HG03175 (cell line): Measurements from ENCODE around the gene PML.
"Not testable (repeated sequence)": the region's sequence is repeated elsewhere in the genome, so short reads cannot be mapped to it uniquely, and the experiment has no call there.

ENCODE experiments used
- ATAC-seq: cut with Tn5 transposase; IDR thresholded peaks from one replicate; pipeline ENCODE4 v1.9.1; 2021; ENCODE audit warnings: mild to moderate bottlenecking, moderate library complexity; ENCODE audit not compliant: unreplicated experiment

Gene PML

GRCh38 chr15:74053517-74053916, 59.0 kb downstream of the PML start:
- ATAC-seq: no peak

DNA sequence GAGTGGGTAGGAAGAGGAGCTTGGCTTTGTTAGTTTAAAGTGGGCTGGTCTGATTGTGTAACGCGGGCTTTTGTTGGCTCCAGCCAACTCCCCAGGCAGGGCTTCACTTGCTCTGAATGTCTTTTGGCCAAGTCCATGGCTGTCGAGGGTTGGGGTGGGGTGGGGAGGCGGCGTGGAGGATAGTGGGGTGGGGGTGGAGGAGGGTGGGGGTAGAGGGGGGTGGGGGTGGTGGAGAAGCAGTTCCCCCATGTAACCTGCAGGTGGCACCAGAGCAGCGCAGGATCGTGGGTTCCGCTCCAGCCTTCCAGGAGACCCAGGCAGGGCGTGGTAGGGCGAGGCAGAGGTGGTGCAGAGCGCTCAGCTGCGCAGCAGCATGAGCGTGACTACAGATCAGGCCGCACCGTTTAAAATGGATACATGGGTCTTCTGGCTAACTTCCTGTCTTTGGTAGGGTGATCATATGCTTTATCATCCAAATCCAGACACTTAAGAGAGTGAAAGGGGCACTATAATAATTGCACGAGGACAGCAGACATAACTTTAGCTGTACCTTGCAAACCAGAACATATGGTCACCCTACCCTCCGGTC, 59.5 kb downstream of the PML start:
- no peak for ATAC-seq

- ATAC-seq: no peak
These were observed 61.3 kb downstream of the PML start for GRCh38 chr15:74055804-74056203.

- not testable (repeated sequence) for ATAC-seq
These were observed 61.8 kb downstream of the PML start for GRCh38 chr15:74056330-74056729.

GRCh38 chr15:74059050-74059833, 64.7 kb downstream of the PML start:
- ATAC-seq: not testable (repeated sequence)

DNA sequence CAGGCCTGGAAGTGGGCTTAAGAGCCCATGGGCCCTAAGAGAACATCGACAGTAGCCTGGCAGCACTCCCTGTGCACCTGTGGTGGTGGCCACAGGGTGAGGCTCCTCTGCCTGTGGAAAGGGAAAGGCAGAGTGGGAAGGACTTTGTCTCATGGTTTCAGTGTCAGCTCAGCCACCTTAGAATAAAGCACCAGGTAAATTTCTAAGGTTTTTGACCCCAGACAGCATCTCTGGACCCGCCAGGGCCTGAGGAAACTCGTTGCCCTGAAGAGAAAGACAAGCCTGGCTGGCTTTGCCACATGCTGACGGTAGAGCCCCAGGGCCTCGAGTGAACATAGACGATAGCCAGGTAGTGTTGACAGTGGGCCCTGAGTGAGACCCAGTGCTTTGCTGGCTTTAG, 65.7 kb downstream of the PML start:
- no peak for ATAC-seq

DNA sequence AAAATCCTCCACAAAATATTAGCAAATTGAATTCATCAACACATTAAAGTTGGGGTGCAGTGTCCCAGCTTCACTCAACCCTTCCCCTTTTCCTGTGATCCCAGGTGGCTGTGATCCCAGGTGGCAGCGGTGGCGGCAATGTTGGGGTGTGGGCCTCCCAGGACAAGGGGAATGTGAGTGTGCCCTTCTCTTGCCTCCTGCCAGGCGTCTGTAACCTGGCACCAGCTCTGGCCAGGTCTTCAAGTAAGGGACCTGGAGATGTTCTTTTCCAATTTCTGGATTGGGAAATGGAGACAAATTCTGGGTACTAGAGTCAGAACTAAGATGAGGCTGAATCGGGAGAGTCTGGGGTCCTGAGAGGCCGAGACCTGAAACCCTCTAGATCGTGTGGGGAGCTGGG, 67.7 kb downstream of the PML start:
- ATAC-seq: no peak

- ATAC-seq: no peak
These were observed 68.2 kb downstream of the PML start for GRCh38 chr15:74062671-74063070.

- not testable (repeated sequence) for ATAC-seq
These were observed 69.1 kb downstream of the PML start for GRCh38 chr15:74063425-74064146.

DNA sequence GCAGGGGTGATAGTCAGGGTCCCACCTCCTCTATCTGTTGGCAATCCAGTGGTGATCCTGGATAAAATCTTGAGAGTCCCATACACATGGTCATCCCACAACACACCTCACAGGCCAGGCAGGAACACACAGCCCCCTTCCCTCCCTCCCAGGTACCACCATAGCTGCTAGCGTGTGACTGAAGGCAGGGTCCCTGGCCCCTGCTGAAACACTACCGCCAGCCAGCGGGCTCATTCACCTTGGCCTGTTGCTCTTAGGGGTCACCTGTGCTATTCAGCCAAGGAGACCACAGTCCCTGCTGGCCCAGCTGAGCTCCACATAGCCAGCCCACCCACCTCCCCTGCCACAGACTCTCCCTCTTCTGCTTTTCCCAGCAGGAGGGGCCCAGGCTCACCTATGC, 69.7 kb downstream of the PML start:
- ATAC-seq: not testable (repeated sequence)

DNA sequence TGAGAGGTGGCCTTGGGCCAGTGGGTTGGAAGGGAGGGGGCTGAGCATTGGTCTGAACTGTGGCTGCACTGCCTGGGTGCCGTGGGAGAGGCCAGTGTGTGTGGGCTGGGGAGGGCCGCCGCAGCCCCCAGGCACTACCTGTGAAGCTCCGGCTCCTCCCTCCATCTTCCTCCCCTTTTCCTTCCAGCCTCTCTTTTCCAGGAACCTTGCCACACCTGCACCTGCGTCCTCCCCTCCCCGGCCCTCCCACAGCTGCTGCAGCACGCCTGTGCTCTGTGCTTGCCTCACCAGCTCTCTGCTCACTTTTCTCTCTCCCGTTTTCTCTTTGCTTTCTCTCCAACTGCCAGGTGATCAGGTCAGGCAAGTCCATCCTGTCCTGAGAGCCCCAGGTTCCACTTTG, 70.3 kb downstream of the PML start:
- not testable (repeated sequence) for ATAC-seq

DNA sequence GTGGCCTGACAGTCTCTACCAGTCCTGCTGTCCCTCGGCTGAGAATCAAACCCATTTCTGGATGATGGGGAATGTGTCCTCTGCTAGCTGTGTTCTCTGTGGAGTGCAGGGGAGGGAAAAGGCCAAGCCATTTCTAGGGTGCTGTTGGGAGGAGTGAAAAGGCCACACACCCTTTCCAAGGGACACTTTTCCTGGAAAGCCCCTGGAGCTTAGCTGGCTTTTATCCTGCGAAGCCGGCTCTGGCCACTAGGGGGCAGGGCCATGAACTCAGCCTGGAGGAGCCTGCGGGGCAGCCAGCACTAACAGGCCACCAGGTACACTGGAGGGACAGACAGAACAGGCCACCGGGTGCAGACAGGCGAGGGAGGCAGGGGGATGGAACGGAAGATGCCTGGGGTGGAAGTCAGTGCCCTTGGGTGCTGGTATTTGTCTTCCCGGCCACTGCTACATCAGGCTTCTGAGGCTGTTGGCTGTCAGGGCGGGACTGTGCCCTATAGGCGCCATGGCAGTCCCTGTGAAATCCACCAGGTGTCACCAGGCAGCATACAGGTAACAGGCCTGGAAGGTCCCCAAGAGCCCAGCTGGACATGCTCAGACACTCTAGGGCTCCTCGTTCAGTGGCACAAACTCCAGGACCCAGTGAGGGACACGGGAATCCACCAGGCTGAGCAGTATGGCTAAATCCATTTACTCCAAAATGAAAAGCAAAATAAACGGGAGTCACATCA, 71.3 kb downstream of the PML start:
- peak; percentile 74 for ATAC-seq

DNA sequence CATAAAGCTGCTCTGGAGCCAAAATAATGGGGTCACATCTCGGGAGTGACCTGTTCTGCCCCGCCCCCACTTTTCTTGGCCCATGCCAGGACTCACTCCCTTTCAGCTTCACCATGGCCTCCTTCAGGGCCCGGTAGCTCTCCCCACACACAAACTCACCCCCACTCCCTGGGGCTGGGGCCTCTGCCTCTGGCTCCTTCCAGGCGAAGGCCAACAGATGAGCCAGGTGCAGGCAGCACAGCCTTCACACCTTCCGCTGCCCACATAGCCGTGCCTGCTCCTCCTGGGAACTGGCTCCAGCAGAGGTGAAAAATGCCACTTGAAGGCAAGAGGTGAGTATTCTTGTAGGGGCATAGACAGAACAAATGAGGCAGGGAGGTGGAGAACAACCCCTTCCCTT, 77.1 kb downstream of the PML start:
- not testable (repeated sequence) for ATAC-seq

- ATAC-seq: not testable (repeated sequence)
These were observed 77.6 kb downstream of the PML start for GRCh38 chr15:74072132-74072531.

GRCh38 chr15:74072614-74073337, 78.3 kb downstream of the PML start:
- ATAC-seq: not testable (repeated sequence)

DNA sequence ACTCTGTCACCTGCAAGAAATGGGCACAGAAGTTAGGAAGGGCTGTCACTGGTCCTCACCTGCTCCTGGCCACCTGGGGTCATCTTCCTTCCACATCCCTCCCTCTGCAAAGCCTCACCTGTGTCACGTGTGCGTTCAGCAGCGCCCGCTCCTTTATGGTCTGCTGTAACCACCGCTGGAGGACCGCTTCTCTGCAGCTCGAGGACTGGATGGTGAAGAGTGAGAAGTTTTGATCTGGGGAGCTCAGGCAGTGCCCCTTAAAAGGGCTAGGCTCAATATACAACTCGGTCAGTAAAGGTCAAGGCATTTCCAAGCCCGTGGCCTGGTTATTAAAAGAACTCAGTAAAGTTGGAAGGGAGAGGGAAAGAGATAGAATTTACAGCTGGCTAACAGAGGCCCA, 81.3 kb downstream of the PML start:
- not testable (repeated sequence) for ATAC-seq

DNA sequence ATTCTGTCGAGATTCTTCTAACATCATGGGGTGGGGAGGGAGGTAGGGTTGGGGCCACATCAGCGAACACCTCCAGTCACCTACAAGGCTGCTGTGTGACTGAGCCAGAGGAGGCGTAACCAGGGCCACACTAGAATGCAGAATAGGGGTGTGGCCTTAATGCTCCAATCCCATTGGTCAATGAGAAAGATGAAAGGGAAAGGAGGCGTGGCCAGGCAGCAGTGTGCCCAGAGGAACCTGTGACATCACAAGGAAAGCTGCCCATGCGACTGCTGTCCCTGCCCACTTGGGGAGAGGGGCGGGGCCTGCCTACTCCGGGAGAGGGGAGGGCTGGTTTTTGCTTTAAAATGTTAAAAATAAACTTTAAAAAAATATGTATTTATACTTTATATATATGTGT, 87.9 kb downstream of the PML start, which contains the start of gene GOLGA6A:
Gene GOLGA6A (minus strand): TSS at position 101 of the 400 bp plus-strand sequence. CDS start 41 bp downstream, at position 60.
- not testable (repeated sequence) for ATAC-seq

DNA sequence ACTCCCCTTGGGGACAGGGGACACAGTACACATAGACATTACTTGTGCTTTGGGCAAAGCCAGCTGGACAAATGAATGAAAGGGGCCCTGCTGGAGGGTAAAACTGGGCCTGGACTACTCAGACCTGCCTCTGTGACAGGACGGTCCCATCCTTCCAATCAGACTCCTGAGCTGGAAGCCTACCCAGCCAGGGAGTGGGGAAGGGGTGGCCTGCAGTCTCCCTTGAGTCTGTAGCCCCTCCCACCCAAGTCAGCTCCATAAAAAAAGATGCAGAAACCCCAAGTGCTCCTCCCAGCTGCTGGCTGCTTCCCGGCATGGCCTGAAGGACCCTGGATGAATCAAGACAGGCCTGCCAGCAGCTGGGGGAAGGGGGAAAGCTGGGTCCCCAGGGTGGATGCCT, 100.1 kb downstream of the PML start:
- ATAC-seq: not testable (repeated sequence)

GRCh38 chr15:74095610-74096009, 101.1 kb downstream of the PML start:
- ATAC-seq: not testable (repeated sequence)

DNA sequence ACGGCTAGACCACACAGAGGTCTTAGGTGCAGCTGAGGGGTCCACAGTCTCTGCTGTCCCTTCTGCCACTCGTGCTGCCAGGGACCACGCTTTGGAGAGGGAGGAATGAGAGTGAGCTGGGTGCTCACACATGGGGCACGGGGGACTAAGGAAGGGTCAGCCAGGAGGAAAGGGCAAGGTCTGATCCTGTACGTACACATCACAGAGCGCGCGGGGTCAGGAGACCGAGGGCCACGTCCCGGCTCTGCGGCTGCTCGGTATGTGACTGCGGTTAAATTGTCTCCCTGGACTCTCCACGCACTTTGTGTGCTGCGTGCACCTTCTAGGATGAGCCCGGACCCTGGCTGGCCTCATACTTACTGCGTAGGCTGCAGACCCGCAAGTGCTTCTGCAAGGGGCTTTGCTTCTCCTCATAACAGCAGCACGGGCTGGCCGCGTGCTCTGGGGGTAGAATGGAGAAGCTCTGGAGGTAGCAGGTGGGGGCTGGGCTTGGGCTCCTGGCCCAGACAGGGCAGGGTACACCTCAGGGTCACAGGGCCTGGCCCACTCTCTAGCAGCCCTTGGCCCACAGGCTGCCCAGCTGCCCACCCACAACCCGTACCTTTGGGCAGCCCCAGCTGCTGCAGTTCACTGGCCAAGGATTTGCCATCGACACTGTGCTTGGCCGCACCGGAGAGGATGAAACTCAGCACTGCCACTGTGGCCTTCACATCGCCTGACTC, 102.4 kb downstream of the PML start:
- ATAC-seq: not testable (repeated sequence)
